HFFc6 (cell line): ENCODE results near the gene CACNA2D1. TPM values are rescaled to one million over a fixed set of nuclear protein-coding genes. Genes with fewer than 3 reads are reported as not detected.

ENCODE experiments used
- DNase-seq: peaks from one replicate; pipeline ENCODE4 v3.0.0-alpha.2; 2018
- H3K27ac Mint-ChIP-seq: 2 replicates; pipeline ENCODE4 v1.8.0; 2020; ENCODE audit warnings: mild to moderate bottlenecking, mixed read lengths
- H3K27me3 Mint-ChIP-seq: 2 replicates; pipeline ENCODE4 v1.8.0; 2021; ENCODE audit warnings: mild to moderate bottlenecking, moderate library complexity, mixed read lengths; ENCODE audit not compliant: insufficient read depth
- H3K36me3 Mint-ChIP-seq: 2 replicates; pipeline ENCODE4 v1.8.0; 2021; ENCODE audit warnings: low read depth, mixed read lengths
- H3K4me1 Mint-ChIP-seq: 2 replicates; pipeline ENCODE4 v1.8.0; 2020; ENCODE audit warnings: low read depth, mixed read lengths
- H3K4me3 Mint-ChIP-seq: 2 replicates; pipeline ENCODE4 v1.8.0; 2020; ENCODE audit warnings: mild to moderate bottlenecking, moderate library complexity, mixed read lengths
- H3K9me3 Mint-ChIP-seq: 2 replicates; pipeline ENCODE4 v1.8.0; 2020; ENCODE audit warnings: mild to moderate bottlenecking, mixed read lengths
- total RNA-seq, 6 experiments: library from RNA; stranded (reverse); fragmentation: NEBNext Ultra II Directional; extraction: Animal tissue kit (Norgen Biotek cat#: 25700); gene quantifications; 2 replicates in 1 of 6; 3 replicates in 5 of 6; pipeline ENCODE4 v1.2.3, GENCODE V29; 2021
- TF ChIP-seq, protein P1 (sequence below): fragments of 200-600 bp; sonication (generic); IDR thresholded peaks from 2 replicates; pipeline ENCODE4 v1.5.0; 2021; ENCODE audit warnings: antibody characterized with exemption, mild to moderate bottlenecking

The CACNA2D1 gene
- total RNA-seq, 6 experiments from 2014 or later = 34.9 to 43.6 (median 36.8) TPM

DNA sequence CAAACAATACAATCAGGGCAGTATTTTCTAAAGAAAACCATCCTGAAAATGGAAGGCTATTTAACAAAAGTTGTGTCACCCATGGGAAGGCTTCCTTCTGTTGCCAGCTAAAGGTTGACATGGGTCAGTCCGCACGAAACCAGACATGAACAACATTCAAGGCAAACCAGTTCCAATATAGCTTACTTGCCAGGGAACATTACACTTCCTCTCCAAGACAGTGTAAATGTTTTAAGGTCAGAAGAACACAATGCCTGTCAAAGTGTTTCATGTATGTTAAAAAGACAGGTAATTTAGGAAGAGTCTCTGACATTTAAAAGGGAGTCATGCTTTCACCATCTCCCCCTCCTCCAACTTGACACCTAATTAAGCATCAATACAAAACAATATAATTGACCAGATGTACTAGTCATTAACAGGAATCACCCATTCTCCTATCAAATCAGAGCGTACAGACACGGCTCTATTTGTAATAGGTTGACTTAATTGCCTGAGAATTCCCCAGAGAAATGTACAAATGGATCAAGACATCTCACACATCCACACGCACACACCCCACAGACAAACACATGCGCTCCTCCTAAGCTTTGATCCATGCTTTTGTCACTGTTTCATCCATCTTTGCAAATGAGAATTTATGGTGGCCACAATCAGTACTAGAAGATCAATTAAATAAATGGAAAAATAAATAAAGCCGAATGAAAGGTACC, 69.5 kb downstream of the CACNA2D1 start:
- TF ChIP-seq, protein P1, sequence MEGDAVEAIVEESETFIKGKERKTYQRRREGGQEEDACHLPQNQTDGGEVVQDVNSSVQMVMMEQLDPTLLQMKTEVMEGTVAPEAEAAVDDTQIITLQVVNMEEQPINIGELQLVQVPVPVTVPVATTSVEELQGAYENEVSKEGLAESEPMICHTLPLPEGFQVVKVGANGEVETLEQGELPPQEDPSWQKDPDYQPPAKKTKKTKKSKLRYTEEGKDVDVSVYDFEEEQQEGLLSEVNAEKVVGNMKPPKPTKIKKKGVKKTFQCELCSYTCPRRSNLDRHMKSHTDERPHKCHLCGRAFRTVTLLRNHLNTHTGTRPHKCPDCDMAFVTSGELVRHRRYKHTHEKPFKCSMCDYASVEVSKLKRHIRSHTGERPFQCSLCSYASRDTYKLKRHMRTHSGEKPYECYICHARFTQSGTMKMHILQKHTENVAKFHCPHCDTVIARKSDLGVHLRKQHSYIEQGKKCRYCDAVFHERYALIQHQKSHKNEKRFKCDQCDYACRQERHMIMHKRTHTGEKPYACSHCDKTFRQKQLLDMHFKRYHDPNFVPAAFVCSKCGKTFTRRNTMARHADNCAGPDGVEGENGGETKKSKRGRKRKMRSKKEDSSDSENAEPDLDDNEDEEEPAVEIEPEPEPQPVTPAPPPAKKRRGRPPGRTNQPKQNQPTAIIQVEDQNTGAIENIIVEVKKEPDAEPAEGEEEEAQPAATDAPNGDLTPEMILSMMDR = no peak
- Mint-ChIP-seq H3K27ac (no peak overlapping the region), H3K9me3 (no peaks in the 10 kb centered on the region), H3K36me3 (no peaks in the 10 kb centered on the region), H3K4me3 (no peak overlapping the region), H3K4me1 (peaks cover 12% of the 10 kb centered on the region), H3K27me3 (no peaks in the 10 kb centered on the region)
- DNase-seq = no peak

DNA sequence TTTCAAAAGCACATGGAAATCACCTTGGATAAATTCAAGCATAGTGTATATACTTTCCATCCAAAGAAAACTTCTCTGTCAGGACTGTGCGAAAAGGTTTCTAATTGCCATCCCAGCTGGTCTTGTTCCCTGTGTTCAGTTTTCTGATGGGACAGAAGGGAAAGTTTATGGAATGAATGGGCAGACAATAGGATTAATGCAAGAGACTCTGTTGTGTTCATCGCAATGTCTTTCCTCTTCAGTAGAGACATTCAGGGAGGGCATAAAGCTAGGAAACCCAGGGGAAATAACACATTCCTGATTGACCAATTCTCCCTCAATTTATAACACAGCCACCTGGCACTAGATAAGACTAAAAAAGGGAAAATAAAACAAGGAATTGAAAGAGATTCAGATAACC, 78.9 kb downstream of the CACNA2D1 start:
- no peak for DNase-seq
- Mint-ChIP-seq H3K27ac (no peak overlapping the region), H3K4me3 (no peak overlapping the region), H3K4me1 (peaks cover 52% of the 10 kb centered on the region), H3K27me3 (no peaks in the 10 kb centered on the region), H3K9me3 (no peaks in the 10 kb centered on the region; the same call in 1 of the 2 replicates), H3K36me3 (no peaks in the 10 kb centered on the region)
- TF ChIP-seq, protein P1 = no peak

DNA sequence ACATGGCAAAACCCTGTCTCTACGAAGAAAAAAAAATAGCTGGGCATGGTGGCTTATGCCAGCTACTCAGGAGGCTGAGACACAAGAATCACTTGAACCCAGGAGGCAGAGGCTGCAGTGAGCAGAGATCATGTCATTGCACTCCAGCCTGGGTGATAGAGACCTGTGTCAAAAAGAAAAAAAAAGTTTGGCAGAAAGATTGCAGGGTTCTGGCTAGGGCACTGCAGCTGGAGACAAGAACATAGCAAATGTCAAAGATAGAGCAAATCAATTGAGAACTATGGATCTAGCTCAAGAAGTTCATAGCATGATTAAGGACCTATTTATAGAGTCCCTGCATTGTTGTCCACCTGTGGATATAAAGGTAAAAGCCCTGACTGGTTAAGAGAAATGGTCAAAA, 79.5 kb downstream of the CACNA2D1 start:
- Mint-ChIP-seq H3K27me3 (no peaks in the 10 kb centered on the region), H3K4me3 (no peak overlapping the region), H3K4me1 (peaks cover 47% of the 10 kb centered on the region), H3K27ac (no peak overlapping the region), H3K9me3 (no peaks in the 10 kb centered on the region; the same call in 1 of the 2 replicates), H3K36me3 (no peaks in the 10 kb centered on the region)
- DNase-seq = no peak
- TF ChIP-seq, protein P1 = no peak

DNA sequence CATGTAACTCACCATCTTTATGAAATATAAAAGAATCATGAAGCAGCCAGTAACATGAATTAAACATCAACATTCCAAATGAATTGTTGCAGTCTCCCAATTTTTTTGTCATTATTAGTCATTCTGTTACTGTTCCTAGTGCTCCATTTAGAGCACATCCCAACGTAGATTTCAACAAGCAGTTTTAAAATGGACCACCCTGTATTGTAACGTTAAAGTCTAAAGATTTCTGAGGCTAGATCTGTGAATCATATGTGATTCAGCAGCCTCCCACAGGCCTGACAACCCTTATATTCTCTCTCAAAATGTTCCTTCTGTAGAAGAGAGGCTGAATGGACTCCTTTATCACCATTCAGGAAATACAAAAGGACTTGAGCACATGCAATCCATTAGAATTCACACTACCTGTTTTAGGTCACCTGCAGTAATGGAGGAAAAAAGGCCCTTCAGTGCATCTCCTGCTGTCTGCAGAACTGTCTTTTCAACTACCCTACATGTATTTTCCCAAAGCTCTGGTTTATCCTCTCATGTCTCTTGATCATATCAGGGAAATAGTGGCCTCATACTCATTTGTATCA, 81.4 kb downstream of the CACNA2D1 start:
- TF ChIP-seq, protein P1 = no peak
- H3K27ac Mint-ChIP-seq = peak overlapping the region; percentile 79
- H3K27me3 Mint-ChIP-seq = no peaks in the 10 kb centered on the region
- peaks cover 30% of the 10 kb centered on the region for H3K4me1 Mint-ChIP-seq
- DNase-seq = peak; percentile 73
- H3K9me3 Mint-ChIP-seq = no peaks in the 10 kb centered on the region; the same call in 1 of the 2 replicates
- no peaks in the 10 kb centered on the region for H3K36me3 Mint-ChIP-seq
- peak overlapping the region; percentile 70 for H3K4me3 Mint-ChIP-seq

DNA sequence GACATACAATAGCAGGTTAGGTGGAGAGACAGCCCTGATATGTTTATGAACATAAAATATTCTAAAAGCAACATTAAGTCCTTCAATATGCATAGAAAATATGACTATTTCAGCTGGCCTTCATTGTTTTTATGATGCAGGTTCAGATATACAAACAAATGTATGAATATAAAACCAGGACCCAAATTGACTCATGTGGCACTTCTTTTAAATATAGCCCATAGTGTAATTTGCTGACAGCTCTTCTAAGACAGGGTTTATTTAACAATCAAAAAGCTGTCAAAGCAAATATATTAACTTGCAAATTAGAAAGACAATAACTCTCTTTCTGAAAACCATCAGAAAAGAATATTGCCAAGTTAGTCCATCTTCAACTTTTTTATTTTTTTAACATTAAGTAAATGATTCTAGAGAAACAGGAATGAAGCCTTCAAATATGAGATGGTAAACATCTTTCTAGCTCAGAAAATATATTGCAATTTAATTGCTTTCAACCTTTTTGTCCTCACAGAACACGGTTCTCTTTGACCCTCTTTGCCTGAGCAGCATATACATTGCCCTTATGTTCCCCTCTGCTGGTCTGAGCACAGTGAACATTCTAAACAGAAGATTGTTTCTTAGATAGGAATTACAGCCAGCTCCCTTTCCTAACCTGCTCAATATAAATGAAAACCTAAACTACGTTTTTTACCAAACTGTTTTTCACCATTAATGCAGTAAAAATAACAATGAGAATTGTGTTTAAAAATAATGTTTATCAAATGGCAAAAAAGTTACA, 82.8 kb downstream of the CACNA2D1 start:
- no peaks in the 10 kb centered on the region for H3K9me3 Mint-ChIP-seq
- H3K27ac Mint-ChIP-seq = no peak overlapping the region

More for the DNA sequence above, 82.8 kb downstream of the CACNA2D1 start:
- TF ChIP-seq, protein P1 = no peak
- Mint-ChIP-seq H3K4me1 (peaks cover 26% of the 10 kb centered on the region), H3K36me3 (no peaks in the 10 kb centered on the region), H3K27me3 (no peaks in the 10 kb centered on the region), H3K4me3 (no peak overlapping the region)
- DNase-seq = no peak
